Nucleus accumbens (tissue), 56 donors: Measurements from ENCODE around the gene SCGB1C2.

Experiments used
- DNase-seq, 56 donors: peaks; one replicate each; lab custom pipeline; 2025; lab: John Stamatoyannopoulos, UW

SCGB1C2 gene

DNA sequence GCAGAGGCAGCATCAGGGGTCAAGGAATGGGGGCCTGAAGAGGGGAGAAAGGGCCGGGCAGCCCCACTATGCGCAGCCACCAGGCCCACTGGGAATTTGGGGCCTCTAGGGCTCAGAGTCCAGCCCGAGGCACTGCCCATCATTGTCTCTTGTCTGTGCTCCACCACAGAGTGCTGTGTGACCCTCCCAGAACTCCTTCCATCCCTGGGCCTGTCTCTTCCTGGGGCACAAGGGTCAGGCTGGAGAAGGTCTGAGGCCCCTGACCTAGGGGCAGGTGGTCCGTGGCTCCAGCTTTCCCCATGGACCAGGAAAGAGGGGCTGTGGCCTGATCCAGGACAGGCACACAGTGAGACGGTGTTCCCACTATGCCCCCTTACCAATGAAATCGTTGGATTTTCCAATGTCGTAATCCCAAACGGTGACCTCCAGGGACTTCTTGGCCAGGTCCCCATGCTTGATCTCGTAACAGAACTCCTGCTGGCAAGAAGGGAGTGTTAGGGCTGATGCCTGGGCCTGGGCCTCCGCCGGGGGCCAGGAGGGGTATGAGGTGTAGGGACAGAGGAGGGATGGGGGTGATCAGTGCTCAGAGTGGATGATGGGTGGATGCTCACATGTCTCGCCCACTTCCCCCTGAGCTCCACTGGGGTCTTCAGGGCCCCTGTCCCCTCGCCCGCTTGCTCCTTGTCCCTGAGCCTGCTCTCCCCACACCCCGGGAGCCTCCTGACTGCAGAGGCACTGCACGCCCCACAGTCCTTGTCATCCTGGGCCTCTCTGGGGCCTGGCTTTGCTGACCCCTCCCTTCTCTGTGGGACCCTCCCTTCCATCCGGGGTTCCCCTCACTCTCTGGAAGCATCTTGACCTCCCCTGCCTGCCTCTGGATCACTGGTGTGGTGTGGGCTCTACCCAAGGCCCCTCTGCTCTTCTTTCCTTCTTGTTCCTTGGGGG is 10.7 kb downstream of the SCGB1C2 start:
- no peak for DNase-seq

DNA sequence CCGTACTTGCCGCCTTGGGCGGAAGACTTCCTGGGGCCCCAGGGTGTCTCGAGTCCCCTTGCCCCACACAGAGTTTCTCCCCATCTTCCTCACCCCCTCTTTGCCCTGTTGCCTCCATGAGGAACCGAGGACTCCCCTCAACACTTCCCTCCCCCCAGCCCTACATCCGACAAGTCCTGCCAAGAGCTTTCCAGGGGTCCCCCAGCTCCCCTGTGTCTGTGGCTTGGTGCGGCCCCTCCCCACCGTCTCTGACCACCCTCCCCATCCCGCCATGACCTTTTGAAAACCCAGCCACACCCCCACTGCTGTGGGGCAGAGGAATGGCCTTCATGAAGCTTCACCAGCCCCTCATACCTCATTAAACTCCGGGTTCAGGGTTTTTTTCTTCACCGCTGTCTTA is 11.4 kb downstream of the SCGB1C2 start:
- no peak for DNase-seq

DNA sequence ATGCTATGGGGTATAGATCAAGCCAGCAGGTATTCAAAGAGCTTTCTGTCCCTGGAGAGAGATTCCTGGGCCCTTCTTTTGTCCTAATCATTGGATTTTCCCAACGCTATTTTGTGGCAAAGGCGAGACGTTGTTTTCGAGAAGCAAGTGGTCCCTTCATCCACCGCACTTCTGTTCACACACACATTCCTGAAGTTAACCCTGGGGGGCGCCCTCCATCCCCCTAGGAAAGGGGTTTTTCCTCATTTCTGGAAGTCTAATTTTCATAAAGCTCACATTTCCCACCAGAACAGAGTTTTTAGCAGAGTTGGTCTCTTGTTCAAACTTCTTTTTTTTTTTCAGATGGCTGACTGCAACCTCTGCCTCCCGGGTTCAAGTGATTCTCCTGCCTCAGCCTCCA is 11.9 kb downstream of the SCGB1C2 start:
- no peak for DNase-seq

DNA sequence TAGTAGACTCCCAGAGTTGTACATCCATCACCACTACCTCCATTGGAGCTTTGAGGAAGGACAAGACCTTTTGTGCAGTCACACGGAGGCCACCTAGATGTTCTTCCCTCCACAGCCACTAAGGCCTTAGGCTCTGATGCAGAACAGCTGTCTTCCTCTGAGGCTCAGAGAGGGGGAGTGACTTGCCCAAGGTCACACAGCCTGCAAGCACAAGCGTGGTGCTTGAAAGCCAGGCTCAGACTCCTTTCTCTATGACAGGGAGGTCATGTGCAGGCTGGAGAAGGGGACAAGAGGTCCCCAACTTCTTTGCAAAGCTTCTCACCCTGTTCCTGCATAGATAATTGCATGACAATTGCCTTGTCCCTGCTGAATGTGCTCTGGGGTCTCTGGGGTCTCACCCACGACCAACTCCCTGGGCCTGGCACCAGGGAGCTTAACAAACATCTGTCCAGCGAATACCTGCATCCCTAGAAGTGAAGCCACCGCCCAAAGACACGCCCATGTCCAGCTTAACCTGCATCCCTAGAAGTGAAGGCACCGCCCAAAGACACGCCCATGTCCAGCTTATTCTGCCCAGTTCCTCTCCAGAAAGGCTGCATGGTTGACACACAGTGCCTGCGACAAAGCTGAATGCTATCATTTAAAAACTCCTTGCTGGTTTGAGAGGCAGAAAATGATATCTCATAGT is 12.7 kb downstream of the SCGB1C2 start:
- DNase-seq = no peak

- no peak for DNase-seq
These were observed 13.6 kb downstream of the SCGB1C2 start for GRCh38 chr17:151004-151403.

DNA sequence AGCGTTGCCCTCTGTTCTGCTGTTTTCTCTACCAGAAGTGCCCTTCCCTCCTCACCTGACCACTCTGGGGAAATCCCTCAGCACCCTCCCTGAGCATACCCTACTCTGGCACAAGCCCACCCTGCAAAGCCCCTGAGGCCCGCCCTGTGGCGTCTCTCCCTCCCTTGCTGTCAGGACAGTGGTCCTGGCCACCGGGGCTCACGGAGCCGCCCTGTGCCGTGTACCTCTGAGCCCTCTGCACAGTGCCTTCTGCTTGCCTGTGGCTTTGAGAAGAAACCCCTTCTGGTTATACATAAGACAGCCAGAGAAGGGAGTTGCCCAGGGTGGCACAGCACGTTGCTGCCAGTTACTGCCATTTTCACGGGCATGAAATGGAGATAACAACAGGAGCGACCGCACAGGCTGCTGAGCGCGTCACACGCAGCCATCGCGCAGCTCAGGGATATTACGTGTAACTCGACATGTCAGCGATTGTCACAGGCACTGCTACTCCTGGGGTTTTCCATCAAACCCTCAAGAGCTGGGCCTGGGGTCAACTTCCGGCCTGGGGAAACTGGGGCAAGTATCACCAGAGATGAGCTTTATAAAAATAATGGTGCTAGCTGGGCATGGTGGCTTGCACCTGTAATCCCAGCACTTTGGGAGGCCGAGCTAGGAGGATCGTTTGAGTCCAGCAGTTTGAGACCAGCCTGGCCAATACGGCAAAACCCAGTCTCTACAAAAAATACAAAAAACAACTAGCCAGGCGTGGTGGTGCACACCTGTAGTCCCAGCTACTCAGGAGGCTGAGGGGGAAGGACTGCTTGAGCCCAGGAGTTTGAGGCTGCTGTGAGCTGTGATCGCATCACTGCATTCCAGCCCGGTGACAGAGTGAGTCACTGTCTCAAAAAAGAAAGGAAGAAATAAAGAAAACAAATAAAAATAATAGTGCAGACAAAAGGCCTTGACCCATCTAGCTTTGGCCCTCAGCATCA is 14.8 kb downstream of the SCGB1C2 start:
- no peak for DNase-seq

DNA sequence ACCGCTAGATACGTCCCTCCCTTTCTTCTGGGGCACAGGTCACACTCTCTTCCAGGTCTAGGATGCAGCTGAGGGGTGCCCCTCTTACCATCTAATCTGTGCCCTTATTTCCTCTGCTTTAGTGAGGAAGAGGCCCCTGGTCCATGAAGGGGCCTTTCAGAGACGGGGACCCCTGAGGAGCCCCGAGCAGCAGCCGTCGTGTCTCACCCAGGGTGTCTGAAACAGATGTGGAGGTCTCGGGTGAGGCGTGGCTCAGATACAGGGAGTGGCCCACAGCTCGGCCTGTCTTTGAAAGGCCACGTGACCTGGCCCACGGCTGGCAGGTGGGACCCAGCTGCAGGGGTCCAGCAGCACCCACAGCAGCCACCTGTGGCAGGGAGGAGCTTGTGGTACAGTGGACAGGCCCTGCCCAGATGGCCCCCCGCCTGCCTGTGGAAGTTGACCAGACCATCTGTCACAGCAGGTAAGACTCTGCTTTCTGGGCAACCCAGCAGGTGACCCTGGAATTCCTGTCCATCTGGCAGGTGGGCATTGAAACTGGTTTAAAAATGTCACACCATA is 15.6 kb downstream of the SCGB1C2 start:
- no peak for DNase-seq

DNA sequence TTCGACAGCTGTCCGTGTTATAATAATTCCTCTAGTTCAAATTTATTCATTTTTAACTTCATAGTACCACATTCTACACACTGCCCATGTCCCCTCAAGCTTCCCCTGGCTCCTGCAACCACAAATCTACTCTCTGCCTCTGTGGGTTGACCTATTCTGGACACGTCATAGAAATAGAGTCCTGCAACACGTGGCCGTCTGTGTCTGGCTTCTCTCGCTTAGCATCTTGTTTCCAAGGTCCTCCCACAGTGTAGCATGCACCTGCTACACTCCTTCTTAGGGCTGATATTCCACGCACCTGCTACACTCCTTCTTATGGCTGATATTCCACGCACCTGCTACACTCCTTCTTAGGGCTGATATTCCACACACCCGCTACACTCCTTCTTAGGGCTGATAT is 16.5 kb downstream of the SCGB1C2 start:
- DNase-seq = no peak

DNA sequence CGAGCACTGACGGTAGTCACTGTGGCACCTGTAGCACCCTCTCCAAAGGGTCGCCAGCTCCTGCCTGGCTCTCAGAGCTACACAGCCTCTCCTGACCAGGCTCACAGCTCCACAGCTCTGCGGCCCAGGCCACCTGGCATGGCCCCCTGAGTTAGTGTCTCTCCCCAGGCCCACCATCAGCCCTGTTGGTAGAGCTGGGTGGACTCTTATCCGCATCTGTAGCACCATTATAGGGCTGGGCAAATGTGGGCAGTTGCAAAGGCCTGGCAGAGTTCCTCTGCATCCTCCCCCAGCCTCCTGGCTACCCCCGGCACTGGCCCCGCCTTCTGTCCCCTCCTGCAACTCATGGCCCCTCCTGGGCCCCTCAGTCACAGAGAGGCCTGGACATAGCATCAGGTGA is 18.2 kb downstream of the SCGB1C2 start:
- DNase-seq = no peak

GRCh38 chr17:156094-156621 is 18.8 kb downstream of the SCGB1C2 start:
- DNase-seq = no peak

- DNase-seq = no peak
These were observed 19.6 kb downstream of the SCGB1C2 start for GRCh38 chr17:156946-157345.

DNA sequence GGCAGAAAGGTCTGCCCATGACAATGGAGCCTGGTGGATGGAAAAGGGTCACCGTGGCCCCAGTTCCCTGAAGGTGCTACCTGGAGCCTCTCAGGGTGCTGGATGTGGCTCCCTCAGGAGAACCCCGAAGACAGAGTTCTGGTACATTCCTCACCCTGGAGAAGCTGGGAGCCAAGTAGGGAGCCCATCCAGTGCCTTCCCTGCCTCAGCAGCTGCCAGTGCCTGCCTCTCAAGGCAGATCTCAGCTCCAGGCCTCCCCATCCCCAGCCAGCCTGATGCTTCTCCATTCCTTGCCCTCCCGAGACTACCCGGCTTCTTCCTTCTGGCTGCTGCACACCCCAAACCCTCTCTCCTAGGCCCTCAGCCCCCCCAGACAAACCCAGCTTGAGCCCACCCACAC is 20.5 kb downstream of the SCGB1C2 start:
- DNase-seq = no peak

GRCh38 chr17:158379-158778 is 21.0 kb downstream of the SCGB1C2 start:
- no peak for DNase-seq

DNA sequence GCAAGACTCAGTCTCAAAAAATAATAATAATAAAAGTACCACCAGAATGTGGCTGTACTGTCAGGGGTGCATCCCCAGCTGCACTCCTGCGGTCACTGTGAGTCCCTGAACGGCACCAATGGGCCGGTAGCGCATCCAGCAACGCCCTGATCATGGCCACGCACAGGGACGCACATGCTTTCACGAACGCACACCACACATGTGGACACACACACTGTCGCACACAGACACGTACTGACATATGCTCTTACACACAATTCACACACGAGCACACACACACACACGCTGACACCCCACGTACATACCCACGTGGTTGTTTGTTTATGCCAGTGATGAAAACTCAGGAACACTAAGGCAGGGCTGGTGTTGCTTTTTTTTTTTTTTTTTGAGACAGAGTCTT is 22.2 kb downstream of the SCGB1C2 start:
- DNase-seq = no peak

GRCh38 chr17:160336-160735 is 23.0 kb downstream of the SCGB1C2 start:
- DNase-seq = no peak

- DNase-seq = no peak
These were observed 24.1 kb downstream of the SCGB1C2 start for GRCh38 chr17:161481-161880.

- DNase-seq = no peak
These were observed 25.3 kb downstream of the SCGB1C2 start for GRCh38 chr17:162689-163088.

- no peak for DNase-seq
These were observed 26.2 kb downstream of the SCGB1C2 start for GRCh38 chr17:163514-164098.

DNA sequence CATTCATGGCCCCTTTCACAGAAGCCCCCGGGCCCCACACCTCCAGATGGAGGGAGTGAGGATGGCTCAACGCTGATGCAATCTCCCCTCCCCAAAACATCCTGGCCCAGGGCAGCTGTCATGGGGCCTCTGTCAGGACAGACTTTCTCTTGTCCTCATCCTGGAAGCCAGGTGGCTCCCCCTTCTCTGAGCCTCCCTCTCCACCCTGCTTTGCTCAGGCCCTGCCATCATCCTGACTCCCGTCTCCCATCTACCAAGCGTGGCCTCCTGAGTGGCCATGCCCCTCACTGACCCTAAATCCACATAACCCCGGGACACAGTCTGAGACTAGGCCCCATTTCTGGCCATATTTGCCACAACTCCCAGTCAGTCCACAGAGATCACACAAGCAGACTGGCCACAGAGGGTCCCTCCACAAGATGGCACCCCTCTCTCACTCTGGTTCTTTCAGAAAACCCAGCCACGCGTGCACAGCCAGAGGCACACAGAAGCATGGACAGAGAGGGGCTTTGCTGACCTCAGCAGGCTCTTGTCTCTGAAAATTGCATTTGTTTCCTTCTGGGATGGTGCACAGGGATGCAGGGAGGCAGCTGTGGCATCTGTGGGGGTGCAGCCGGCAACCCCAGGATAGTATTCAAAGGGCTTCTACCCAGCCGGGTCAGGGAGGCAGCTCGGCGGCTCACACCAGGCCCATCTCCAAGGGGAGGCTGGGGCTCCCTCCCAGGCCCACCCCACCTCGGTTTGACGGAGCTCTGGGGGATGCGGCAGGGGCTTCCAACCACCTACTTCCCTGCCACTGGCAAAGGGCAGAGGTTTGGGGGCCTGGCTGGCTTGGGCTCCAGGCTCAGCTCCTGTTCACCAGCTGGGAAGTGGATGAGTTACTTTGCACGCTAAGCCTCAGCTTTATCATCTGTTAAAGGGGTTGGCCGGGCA is 27.2 kb downstream of the SCGB1C2 start:
- DNase-seq = peak in 39 of 56 donors; percentile 3 to 76 (median 29)
